H9 (cell line): ENCODE measurements around the gene MRPL17. TPM values are rescaled to one million over a fixed set of nuclear protein-coding genes. Genes with fewer than 3 reads are reported as not detected.

ENCODE experiments used
- DNase-seq: peaks from one replicate; pipeline ENCODE4 v3.0.0-alpha.2; 2017
- H2AFZ ChIP-seq: one replicate; pipeline ENCODE4 v1.6.1; 2013; ENCODE audit warnings: mild to moderate bottlenecking, low read length, control low read depth, moderate library complexity
- H2AK5ac ChIP-seq: 2 replicates; pipeline ENCODE4 v1.6.1; 2013; ENCODE audit warnings: low read length, control low read depth, mixed read lengths; ENCODE audit not compliant: insufficient read length
- H2BK120ac ChIP-seq: one replicate; pipeline ENCODE4 v1.6.1; 2013; ENCODE audit warnings: low read depth, mild to moderate bottlenecking, low read length, control low read depth, inconsistent platforms; ENCODE audit not compliant: poor library complexity, severe bottlenecking
- H2BK12ac ChIP-seq: 2 replicates; pipeline ENCODE4 v1.6.1; 2013; ENCODE audit warnings: low read length, control low read depth, mixed read lengths, low read depth; ENCODE audit not compliant: insufficient read length
- H2BK15ac ChIP-seq: 2 replicates; pipeline ENCODE4 v1.6.1; 2013; ENCODE audit warnings: low read depth, low read length, control low read depth
- H2BK20ac ChIP-seq: one replicate; pipeline ENCODE4 v1.6.1; 2013; ENCODE audit warnings: low read depth, mild to moderate bottlenecking, low read length, control low read depth, inconsistent platforms; ENCODE audit not compliant: poor library complexity, severe bottlenecking
- H2BK5ac ChIP-seq: 2 replicates; pipeline ENCODE4 v1.6.1; 2013; ENCODE audit warnings: low read length, control low read depth, mixed read lengths; ENCODE audit not compliant: insufficient read length
- H3K14ac ChIP-seq: 2 replicates; pipeline ENCODE4 v1.6.1; 2013; ENCODE audit warnings: low read length, control low read depth; ENCODE audit not compliant: insufficient read depth
- H3K18ac ChIP-seq: 2 replicates; pipeline ENCODE4 v1.6.1; 2013; ENCODE audit warnings: low read depth, mild to moderate bottlenecking, mixed read lengths, low read length, control low read depth; ENCODE audit not compliant: insufficient read length
- H3K23ac ChIP-seq: 2 replicates; pipeline ENCODE4 v1.6.1; 2013; ENCODE audit warnings: low read length, control low read depth, mixed read lengths, low read depth; ENCODE audit not compliant: insufficient read length
- H3K23me2 ChIP-seq: 2 replicates; pipeline ENCODE4 v1.6.1; 2013; ENCODE audit warnings: low read depth, mild to moderate bottlenecking, mixed read lengths, low read length, control low read depth; ENCODE audit not compliant: insufficient read length, poor library complexity, severe bottlenecking
- H3K27ac ChIP-seq: 2 replicates; pipeline ENCODE4 v1.5.1; 2013; ENCODE audit warnings: low read length, control low read depth, mixed read lengths, low read depth; ENCODE audit not compliant: insufficient read length
- H3K27me3 ChIP-seq: 2 replicates; pipeline ENCODE4 v1.6.1; 2013; ENCODE audit warnings: low read length, control low read depth, inconsistent platforms; ENCODE audit not compliant: insufficient read depth
- H3K4ac ChIP-seq: 2 replicates; pipeline ENCODE4 v1.6.1; 2013; ENCODE audit warnings: low read depth, mild to moderate bottlenecking, control low read depth, inconsistent platforms, low read length, moderate library complexity
- H3K4me1 ChIP-seq: 2 replicates; pipeline ENCODE4 v1.6.1; 2013; ENCODE audit warnings: low read length, control low read depth, inconsistent platforms; ENCODE audit not compliant: insufficient read depth
- H3K4me2 ChIP-seq: 2 replicates; pipeline ENCODE4 v1.6.1; 2013; ENCODE audit warnings: low read length, control low read depth, mixed read lengths; ENCODE audit not compliant: insufficient read length, insufficient read depth
- H3K56ac ChIP-seq: 2 replicates; pipeline ENCODE4 v1.6.1; 2013; ENCODE audit warnings: low read depth, mild to moderate bottlenecking, mixed read lengths, low read length, control low read depth; ENCODE audit not compliant: insufficient read length
- H3K79me1 ChIP-seq: 2 replicates; pipeline ENCODE4 v1.6.1; 2013; ENCODE audit warnings: low read depth, mild to moderate bottlenecking, moderate library complexity, low read length, control low read depth, inconsistent platforms; ENCODE audit not compliant: insufficient read depth, poor library complexity, severe bottlenecking
- H3K79me2 ChIP-seq: 2 replicates; pipeline ENCODE4 v1.6.1; 2013; ENCODE audit warnings: low read length, control low read depth, inconsistent platforms; ENCODE audit not compliant: insufficient read depth
- H3K9ac ChIP-seq: 2 replicates; pipeline ENCODE4 v1.6.1; 2013; ENCODE audit warnings: low read length, control low read depth, mixed read lengths; ENCODE audit not compliant: insufficient read length; ENCODE audit errors: extremely low read depth
- H3K9me3 ChIP-seq: one replicate; pipeline ENCODE4 v1.6.1; 2013; ENCODE audit warnings: low read depth, low read length, inconsistent platforms; ENCODE audit not compliant: control insufficient read depth
- H3T11ph ChIP-seq: one replicate; pipeline ENCODE4 v1.6.1; 2013; ENCODE audit warnings: mild to moderate bottlenecking, low read length, control low read depth, inconsistent platforms
- H4K20me1 ChIP-seq: one replicate; pipeline ENCODE4 v1.6.1; 2013; ENCODE audit not compliant: control insufficient read depth, insufficient read length, insufficient read depth
- H4K5ac ChIP-seq: 2 replicates; pipeline ENCODE4 v1.6.1; 2013; ENCODE audit warnings: low read depth, mild to moderate bottlenecking, mixed read lengths, low read length, control low read depth; ENCODE audit not compliant: insufficient read length
- H4K8ac ChIP-seq: replicated peaks from 2 replicates; pipeline ENCODE4 v1.6.1; 2013; ENCODE audit warnings: low read length, control low read depth, mixed read lengths, low read depth; ENCODE audit not compliant: insufficient read length
- H4K91ac ChIP-seq: 2 replicates; pipeline ENCODE4 v1.6.1; 2013; ENCODE audit warnings: low read depth, mild to moderate bottlenecking, moderate library complexity, mixed read lengths, low read length, control low read depth; ENCODE audit not compliant: insufficient read length
- H3K27ac Mint-ChIP-seq, 3 experiments: 2 replicates in 2 of 3; 3 replicates in 1 of 3; pipeline ENCODE4 v1.8.0; 2020 to 2021; ENCODE audit warnings: mixed read lengths in 3 of 3, mild to moderate bottlenecking in 1 of 3, moderate library complexity in 1 of 3
- H3K27me3 Mint-ChIP-seq: 2 replicates; pipeline ENCODE4 v1.8.0; 2021; ENCODE audit warnings: low read depth, mild to moderate bottlenecking, moderate library complexity, mixed read lengths
- H3K36me3 Mint-ChIP-seq, 3 experiments: 2 replicates in 2 of 3; 3 replicates in 1 of 3; pipeline ENCODE4 v1.8.0; 2020 to 2021; ENCODE audit warnings: low read depth in 3 of 3, mixed read lengths in 3 of 3; ENCODE audit not compliant: insufficient read depth in 1 of 3
- H3K4me1 Mint-ChIP-seq, 2 experiments: 2 replicates each; pipeline ENCODE4 v1.8.0; 2020; ENCODE audit warnings: mixed read lengths in 2 of 2
- H3K4me3 Mint-ChIP-seq, 2 experiments: 2 replicates in 1 of 2; 3 replicates in 1 of 2; pipeline ENCODE4 v1.8.0; 2020 to 2021; ENCODE audit warnings: mild to moderate bottlenecking in 2 of 2, mixed read lengths in 2 of 2, moderate library complexity in 1 of 2
- H3K9me3 Mint-ChIP-seq, 2 experiments: 2 replicates in 1 of 2; 3 replicates in 1 of 2; pipeline ENCODE4 v1.8.0; 2020; ENCODE audit warnings: mild to moderate bottlenecking in 2 of 2, mixed read lengths in 2 of 2, moderate library complexity in 1 of 2
- WGBS: extraction: QIAGEN DNeasy Blood & Tissue Kit; methylation state at CpG from one replicate; pipeline ENCODE4 v1.1.7; 2013; ENCODE audit warnings: missing lambda C conversion rate, low lambda C conversion rate, mixed read lengths; ENCODE audit not compliant: insufficient read length; ENCODE audit errors: extremely low coverage; 5-methylcytosine and 5-hydroxymethylcytosine counted together
- total RNA-seq: library from RNA; stranded (reverse); gene quantifications from 2 replicates; pipeline ENCODE4 v1.2.1, GENCODE V29; 2021
- TF ChIP-seq, protein P1 (sequence below): fragments of 200-600 bp; sonication (generic); conservative IDR thresholded peaks from 3 replicates; pipeline ENCODE4 v1.8.0; 2021; ENCODE audit warnings: antibody characterized with exemption, mild to moderate bottlenecking

Gene MRPL17
- total RNA-seq, 1 experiment from 2014 or later: 75.5 TPM

DNA sequence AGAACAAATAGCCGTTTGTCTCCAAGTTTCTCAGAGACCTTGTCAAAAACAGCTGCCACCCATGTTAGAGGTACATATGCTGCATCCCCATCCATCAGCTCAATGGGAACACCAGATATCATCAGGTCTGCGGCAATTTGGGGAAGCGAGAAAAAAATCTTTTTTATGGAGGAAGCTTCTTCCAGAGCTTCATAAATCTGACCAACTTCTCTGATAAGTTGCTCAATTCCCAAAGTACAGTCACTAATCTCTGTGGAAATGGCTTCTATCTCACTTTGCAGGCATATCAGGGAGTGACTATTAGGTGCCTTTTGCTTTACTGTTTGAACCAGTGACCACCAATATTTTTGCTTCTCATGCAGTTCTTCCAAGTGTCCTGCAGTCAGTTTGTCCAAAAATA, 34.3 kb upstream of the MRPL17 start:
- Histone ChIP-seq H2AFZ (no peak overlapping the region), H4K91ac (no peak overlapping the region), H3K4me1 (no peaks in the 10 kb centered on the region), H2BK20ac (no peak overlapping the region), H3K79me2 (no peaks in the 10 kb centered on the region), H2BK5ac (no peak overlapping the region), H4K20me1 (no peaks in the 10 kb centered on the region), H2BK12ac (no peak overlapping the region), H2BK15ac (no peak overlapping the region), H3K14ac (no peak overlapping the region), H3K23me2 (no peaks in the 10 kb centered on the region), H3K4ac (no peak overlapping the region), H3K18ac (no peak overlapping the region), H3K23ac (no peak overlapping the region), H3K27me3 (no peaks in the 10 kb centered on the region), H3K79me1 (no peaks in the 10 kb centered on the region), H3K9ac (no peak overlapping the region), H3K56ac (no peak overlapping the region), H4K8ac (no peak overlapping the region), H3K4me2 (no peak overlapping the region), H3K9me3 (peaks cover 5% of the 10 kb centered on the region), H3T11ph (no peak overlapping the region), H3K27ac (no peak overlapping the region), H2AK5ac (no peak overlapping the region), H4K5ac (no peak overlapping the region), H2BK120ac (no peak overlapping the region)
- Mint-ChIP-seq H3K27me3 (peaks cover 6% of the 10 kb centered on the region), H3K36me3 (peaks cover 0 to 2% (median under 1%) of the 10 kb centered on the region in 3 experiments; a peak in 5 of 7 replicates), H3K27ac (no peak overlapping the region), H3K4me3 (no peak overlapping the region), H3K4me1 (no peaks in the 10 kb centered on the region), H3K9me3 (peaks cover 20% of the 10 kb centered on the region in 2 experiments)
- DNase-seq: no peak
- TF ChIP-seq, protein P1, sequence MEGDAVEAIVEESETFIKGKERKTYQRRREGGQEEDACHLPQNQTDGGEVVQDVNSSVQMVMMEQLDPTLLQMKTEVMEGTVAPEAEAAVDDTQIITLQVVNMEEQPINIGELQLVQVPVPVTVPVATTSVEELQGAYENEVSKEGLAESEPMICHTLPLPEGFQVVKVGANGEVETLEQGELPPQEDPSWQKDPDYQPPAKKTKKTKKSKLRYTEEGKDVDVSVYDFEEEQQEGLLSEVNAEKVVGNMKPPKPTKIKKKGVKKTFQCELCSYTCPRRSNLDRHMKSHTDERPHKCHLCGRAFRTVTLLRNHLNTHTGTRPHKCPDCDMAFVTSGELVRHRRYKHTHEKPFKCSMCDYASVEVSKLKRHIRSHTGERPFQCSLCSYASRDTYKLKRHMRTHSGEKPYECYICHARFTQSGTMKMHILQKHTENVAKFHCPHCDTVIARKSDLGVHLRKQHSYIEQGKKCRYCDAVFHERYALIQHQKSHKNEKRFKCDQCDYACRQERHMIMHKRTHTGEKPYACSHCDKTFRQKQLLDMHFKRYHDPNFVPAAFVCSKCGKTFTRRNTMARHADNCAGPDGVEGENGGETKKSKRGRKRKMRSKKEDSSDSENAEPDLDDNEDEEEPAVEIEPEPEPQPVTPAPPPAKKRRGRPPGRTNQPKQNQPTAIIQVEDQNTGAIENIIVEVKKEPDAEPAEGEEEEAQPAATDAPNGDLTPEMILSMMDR: no peak
- WGBS: no CpG with 5 or more reads among the region's 3 CpGs
